ENCODE results near the gene TEX14. TPM values are rescaled to one million over a fixed set of nuclear protein-coding genes. Genes with fewer than 3 reads are reported as not detected.

The TEX14 gene
- polyA plus RNA-seq, 1 of the 3 experiments (the other 2 are of a cell fraction), result 0.02 TPM

GRCh38 chr17:58626905-58627304, 64.9 kb downstream of the TEX14 start (continued):
- TF ChIP-seq REST (IDR thresholded peaks at IDR 0.05; ENCODE audit: low read depth, low read length) (no peak), FOXM1 (IDR thresholded peaks at IDR 0.05; ENCODE audit: low read depth) (no peak), ZBTB33 (IDR thresholded peaks at IDR 0.05; ENCODE audit: borderline replicate concordance, low read depth) (no peak)

GRCh38 chr17:58624751-58625150, 67.1 kb downstream of the TEX14 start:
- Histone ChIP-seq H3K4me1 (ENCODE audit: control insufficient read depth in 1 of 2, insufficient read depth in 2 of 2, low read depth in 1 of 2, low read length in 1 of 2) (no peaks in the 10 kb centered on the region), H3K79me2 (ENCODE audit: insufficient read depth) (no peaks in the 10 kb centered on the region), H4K20me1 (ENCODE audit: insufficient read depth) (no peaks in the 10 kb centered on the region), H3K36me3 (replicated peaks in 1 of 2; ENCODE audit: control insufficient read depth in 1 of 2, insufficient read depth in 2 of 2, low read length in 1 of 2) (no peaks in the 10 kb centered on the region), H3F3A (replicated peaks; ENCODE audit: insufficient read depth) (no peaks in the 10 kb centered on the region), H3K9me2 (no peaks in the 10 kb centered on the region), H3K9ac (no peak overlapping the region), H3K9me3 (no peaks in the 10 kb centered on the region), H3K27ac (ENCODE audit: low read depth in 2 of 2, low read length in 1 of 2) (no peak overlapping the region), H2AFZ (ENCODE audit: low read depth) (no peak overlapping the region), H3K4me3 (ENCODE audit: low read depth in 2 of 2, low read length in 1 of 2) (no peak overlapping the region), H3K4me2 (no peak overlapping the region), H3K27me3 (ENCODE audit: insufficient read depth) (peaks cover 10% of the 10 kb centered on the region; the same call in 1 of the 2 replicates)
- ChIA-PET CTCF (interaction anchor here (1.3 kb wide), 1 partner anchor 106 kb away, joined by 4 read pairs; no protein-coding TSS in a partner anchor), POLR2A (no interaction called here)
- no peak for TF ChIP-seq RFX5 (IDR thresholded peaks at IDR 0.05; ENCODE audit: low read length)
- no peak for DNase-seq
- 29% methylated on average over 1 of the region's 1 CpG for WGBS (ENCODE audit: low lambda C conversion rate)

- H3K27ac ChIP-seq (ENCODE audit: low read depth in 2 of 2, low read length in 1 of 2), result no peak overlapping the region
- no peak overlapping the region for H3K4me3 ChIP-seq (ENCODE audit: low read depth in 2 of 2, low read length in 1 of 2)
- WGBS (ENCODE audit: low lambda C conversion rate), result 32% methylated on average over 3 of the region's 3 CpGs
- H3K27me3 ChIP-seq (ENCODE audit: insufficient read depth), result peaks cover 10% of the 10 kb centered on the region; the same call in 1 of the 2 replicates
- H3F3A ChIP-seq (replicated peaks; ENCODE audit: insufficient read depth), result no peaks in the 10 kb centered on the region
- CTCF ChIA-PET, result interaction anchor here (1.0 to 1.6 kb wide), 3 partner anchors 10 to 90 kb away, joined by 3 to 6 read pairs (median 5); no protein-coding TSS in a partner anchor
- POLR2A ChIA-PET, result interaction anchor here (1.5 kb wide), 1 partner anchor 10 kb away, joined by 12 read pairs; no protein-coding TSS in a partner anchor
- H3K4me2 ChIP-seq, result no peak overlapping the region
- no peak for DNase-seq
- H2AFZ ChIP-seq (ENCODE audit: low read depth), result no peak overlapping the region
- no peaks in the 10 kb centered on the region for H3K9me2 ChIP-seq
- H3K4me1 ChIP-seq (ENCODE audit: control insufficient read depth in 1 of 2, insufficient read depth in 2 of 2, low read depth in 1 of 2, low read length in 1 of 2), result no peaks in the 10 kb centered on the region
- H3K9me3 ChIP-seq, result no peaks in the 10 kb centered on the region
- H3K9ac ChIP-seq, result no peak overlapping the region
- H3K79me2 ChIP-seq (ENCODE audit: insufficient read depth), result no peaks in the 10 kb centered on the region
- no peaks in the 10 kb centered on the region for H4K20me1 ChIP-seq (ENCODE audit: insufficient read depth)
- H3K36me3 ChIP-seq (replicated peaks in 1 of 2; ENCODE audit: control insufficient read depth in 1 of 2, insufficient read depth in 2 of 2, low read length in 1 of 2), result no peaks in the 10 kb centered on the region
- TF ChIP-seq TAF1 (IDR thresholded peaks at IDR 0.05; ENCODE audit: borderline replicate concordance, low read depth, low read length), result no peak
- TF ChIP-seq CTCF (IDR thresholded peaks at IDR 0.05), result no peak
- TF ChIP-seq JUND (IDR thresholded peaks at IDR 0.05), result no peak
- TF ChIP-seq PBX3 (IDR thresholded peaks at IDR 0.05), result no peak
- no peak for TF ChIP-seq USF2 (IDR thresholded peaks at IDR 0.05; ENCODE audit: borderline replicate concordance, low read depth, low read length)
- no peak for TF ChIP-seq NFIC (IDR thresholded peaks at IDR 0.05; ENCODE audit: borderline replicate concordance)
- no peak for TF ChIP-seq MAX (IDR thresholded peaks at IDR 0.05; ENCODE audit: low read depth)
- no peak for TF ChIP-seq TCF12 (IDR thresholded peaks at IDR 0.05)
- no peak for TF ChIP-seq RFX5 (IDR thresholded peaks at IDR 0.05; ENCODE audit: low read length)
- TF ChIP-seq FOXJ3 (CRISPR knock-in tag; IDR thresholded peaks at IDR 0.05), result no peak
- no peak for TF ChIP-seq NRF1 (IDR thresholded peaks at IDR 0.05; ENCODE audit: low read depth, low read length)
- TF ChIP-seq MEF2A (IDR thresholded peaks at IDR 0.05; ENCODE audit: borderline replicate concordance, low read depth), result no peak
- no peak for TF ChIP-seq YY1 (IDR thresholded peaks at IDR 0.05; ENCODE audit: low read depth)
- TF ChIP-seq RCOR1 (IDR thresholded peaks at IDR 0.05; ENCODE audit: low read length), result no peak
These were observed 70.7 kb downstream of the TEX14 start for GRCh38 chr17:58621174-58621573.

Data from SK-N-SH (cell line).